ENCODE results near the gene ST6GALNAC4.

The ST6GALNAC4 gene

GRCh38 chr9:127890053-127890452, 26.8 kb downstream of the ST6GALNAC4 start:
- no peak for TF ChIP-seq TAF1 (IDR thresholded peaks at IDR 0.05; ENCODE audit: borderline replicate concordance, insufficient read depth, low read length)
- no peak for TF ChIP-seq FOXP2 (optimal IDR thresholded peaks at IDR 0.05; ENCODE audit: borderline replicate concordance, extremely low read depth, extremely low read length, insufficient read depth)
- no peak for TF ChIP-seq SIN3A (IDR thresholded peaks at IDR 0.05; ENCODE audit: borderline replicate concordance, insufficient read depth, low read length)
- TF ChIP-seq, protein P1, sequence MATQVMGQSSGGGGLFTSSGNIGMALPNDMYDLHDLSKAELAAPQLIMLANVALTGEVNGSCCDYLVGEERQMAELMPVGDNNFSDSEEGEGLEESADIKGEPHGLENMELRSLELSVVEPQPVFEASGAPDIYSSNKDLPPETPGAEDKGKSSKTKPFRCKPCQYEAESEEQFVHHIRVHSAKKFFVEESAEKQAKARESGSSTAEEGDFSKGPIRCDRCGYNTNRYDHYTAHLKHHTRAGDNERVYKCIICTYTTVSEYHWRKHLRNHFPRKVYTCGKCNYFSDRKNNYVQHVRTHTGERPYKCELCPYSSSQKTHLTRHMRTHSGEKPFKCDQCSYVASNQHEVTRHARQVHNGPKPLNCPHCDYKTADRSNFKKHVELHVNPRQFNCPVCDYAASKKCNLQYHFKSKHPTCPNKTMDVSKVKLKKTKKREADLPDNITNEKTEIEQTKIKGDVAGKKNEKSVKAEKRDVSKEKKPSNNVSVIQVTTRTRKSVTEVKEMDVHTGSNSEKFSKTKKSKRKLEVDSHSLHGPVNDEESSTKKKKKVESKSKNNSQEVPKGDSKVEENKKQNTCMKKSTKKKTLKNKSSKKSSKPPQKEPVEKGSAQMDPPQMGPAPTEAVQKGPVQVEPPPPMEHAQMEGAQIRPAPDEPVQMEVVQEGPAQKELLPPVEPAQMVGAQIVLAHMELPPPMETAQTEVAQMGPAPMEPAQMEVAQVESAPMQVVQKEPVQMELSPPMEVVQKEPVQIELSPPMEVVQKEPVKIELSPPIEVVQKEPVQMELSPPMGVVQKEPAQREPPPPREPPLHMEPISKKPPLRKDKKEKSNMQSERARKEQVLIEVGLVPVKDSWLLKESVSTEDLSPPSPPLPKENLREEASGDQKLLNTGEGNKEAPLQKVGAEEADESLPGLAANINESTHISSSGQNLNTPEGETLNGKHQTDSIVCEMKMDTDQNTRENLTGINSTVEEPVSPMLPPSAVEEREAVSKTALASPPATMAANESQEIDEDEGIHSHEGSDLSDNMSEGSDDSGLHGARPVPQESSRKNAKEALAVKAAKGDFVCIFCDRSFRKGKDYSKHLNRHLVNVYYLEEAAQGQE (IDR thresholded peaks at IDR 0.05; ENCODE audit: insufficient read depth in 1 of 2, low read depth in 2 of 2, low read length in 2 of 2): no peak
- no peak for TF ChIP-seq POLR2AphosphoS5 (IDR thresholded peaks at IDR 0.05; ENCODE audit: low read depth, low read length)

DNA sequence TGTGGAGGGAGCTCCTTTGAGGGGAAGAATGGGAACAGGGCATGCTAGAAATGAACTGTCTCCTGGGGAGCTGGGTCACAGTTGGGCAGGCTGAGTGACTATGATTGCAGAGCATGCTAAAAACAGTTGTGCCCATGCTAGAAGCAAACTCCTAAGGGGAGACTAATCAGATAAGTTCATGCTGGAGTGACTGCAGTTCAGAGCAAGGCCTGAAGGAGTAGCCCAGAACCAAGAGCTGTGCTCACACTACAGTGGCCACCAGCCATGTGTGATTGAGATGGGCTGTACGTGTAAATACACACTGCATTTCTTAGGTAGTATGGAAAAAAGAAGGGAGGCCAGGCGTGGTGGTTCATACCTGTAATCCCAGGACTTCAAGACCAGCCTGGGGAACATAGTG, 29.0 kb downstream of the ST6GALNAC4 start:
- TF ChIP-seq TAF1 (IDR thresholded peaks at IDR 0.05; ENCODE audit: borderline replicate concordance, insufficient read depth, low read length) (no peak), SIN3A (IDR thresholded peaks at IDR 0.05; ENCODE audit: borderline replicate concordance, insufficient read depth, low read length) (no peak), POLR2AphosphoS5 (IDR thresholded peaks at IDR 0.05; ENCODE audit: low read depth, low read length) (no peak), FOXP2 (optimal IDR thresholded peaks at IDR 0.05; ENCODE audit: borderline replicate concordance, extremely low read depth, extremely low read length, insufficient read depth) (no peak)
- TF ChIP-seq, protein P1 (IDR thresholded peaks at IDR 0.05; ENCODE audit: insufficient read depth in 1 of 2, low read depth in 2 of 2, low read length in 2 of 2): no peak

DNA sequence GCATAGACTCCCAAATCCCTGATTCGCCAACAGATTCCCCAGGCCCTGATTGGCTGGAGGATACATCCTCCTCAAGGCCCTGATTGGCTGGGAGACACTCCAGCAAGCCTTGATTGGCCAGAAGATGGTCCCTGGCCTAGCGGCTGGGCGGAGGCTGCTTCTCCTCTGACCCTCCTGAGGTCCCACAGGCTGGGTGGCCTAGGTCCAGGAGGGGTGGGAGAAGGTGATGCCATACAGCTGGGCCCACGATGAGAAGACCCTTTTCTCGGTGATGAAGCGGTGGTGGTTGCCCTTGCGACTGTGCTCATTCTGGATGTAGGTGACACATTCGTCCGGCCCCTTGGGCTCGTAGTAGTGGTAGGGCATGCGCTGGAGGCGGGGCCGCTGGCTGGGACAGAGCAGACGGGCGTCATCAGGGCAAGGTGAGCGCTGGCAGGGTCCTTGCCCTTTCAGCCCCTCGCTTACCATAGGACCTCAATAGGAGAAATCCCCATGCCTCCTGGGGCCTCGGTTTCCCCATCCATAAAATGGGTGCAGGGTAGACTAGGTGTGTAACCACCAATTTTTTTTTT, 30.4 kb downstream of the ST6GALNAC4 start:
- TF ChIP-seq TAF1 (IDR thresholded peaks at IDR 0.05; ENCODE audit: borderline replicate concordance, insufficient read depth, low read length): no peak
- TF ChIP-seq, protein P1 (IDR thresholded peaks at IDR 0.05; ENCODE audit: insufficient read depth in 1 of 2, low read depth in 2 of 2, low read length in 2 of 2): no peak
- no peak for TF ChIP-seq SIN3A (IDR thresholded peaks at IDR 0.05; ENCODE audit: borderline replicate concordance, insufficient read depth, low read length)
- TF ChIP-seq POLR2AphosphoS5 (IDR thresholded peaks at IDR 0.05; ENCODE audit: low read depth, low read length): no peak
- no peak for TF ChIP-seq FOXP2 (optimal IDR thresholded peaks at IDR 0.05; ENCODE audit: borderline replicate concordance, extremely low read depth, extremely low read length, insufficient read depth)

GRCh38 chr9:127885508-127886281, 31.1 kb downstream of the ST6GALNAC4 start:
- TF ChIP-seq POLR2AphosphoS5 (IDR thresholded peaks at IDR 0.05; ENCODE audit: low read depth, low read length): no peak
- no peak for TF ChIP-seq TAF1 (IDR thresholded peaks at IDR 0.05; ENCODE audit: borderline replicate concordance, insufficient read depth, low read length)
- TF ChIP-seq SIN3A (IDR thresholded peaks at IDR 0.05; ENCODE audit: borderline replicate concordance, insufficient read depth, low read length): no peak
- TF ChIP-seq, protein P1 (IDR thresholded peaks at IDR 0.05; ENCODE audit: insufficient read depth in 1 of 2, low read depth in 2 of 2, low read length in 2 of 2): no peak
- TF ChIP-seq FOXP2 (optimal IDR thresholded peaks at IDR 0.05; ENCODE audit: borderline replicate concordance, extremely low read depth, extremely low read length, insufficient read depth): no peak

Data from PFSK-1 (cell line).